ENCODE measurements around the gene GLCCI1. TPM values are rescaled to one million over a fixed set of nuclear protein-coding genes. Genes with fewer than 3 reads are reported as not detected.

The GLCCI1 gene
- total and polyA plus RNA-seq, 2 of the 8 experiments (the other 6 are each of a cell fraction or from before 2014, with no cell fraction given): 12.4 to 27.7 TPM

GRCh38 chr7:7933915-7934526 is 34.6 kb upstream of the GLCCI1 start (continued):
- no peak for TF ChIP-seq HDAC2 (IDR thresholded peaks at IDR 0.05; ENCODE audit: borderline replicate concordance in 1 of 2, low read depth in 2 of 2, low read length in 2 of 2)
- TF ChIP-seq, protein P1, sequence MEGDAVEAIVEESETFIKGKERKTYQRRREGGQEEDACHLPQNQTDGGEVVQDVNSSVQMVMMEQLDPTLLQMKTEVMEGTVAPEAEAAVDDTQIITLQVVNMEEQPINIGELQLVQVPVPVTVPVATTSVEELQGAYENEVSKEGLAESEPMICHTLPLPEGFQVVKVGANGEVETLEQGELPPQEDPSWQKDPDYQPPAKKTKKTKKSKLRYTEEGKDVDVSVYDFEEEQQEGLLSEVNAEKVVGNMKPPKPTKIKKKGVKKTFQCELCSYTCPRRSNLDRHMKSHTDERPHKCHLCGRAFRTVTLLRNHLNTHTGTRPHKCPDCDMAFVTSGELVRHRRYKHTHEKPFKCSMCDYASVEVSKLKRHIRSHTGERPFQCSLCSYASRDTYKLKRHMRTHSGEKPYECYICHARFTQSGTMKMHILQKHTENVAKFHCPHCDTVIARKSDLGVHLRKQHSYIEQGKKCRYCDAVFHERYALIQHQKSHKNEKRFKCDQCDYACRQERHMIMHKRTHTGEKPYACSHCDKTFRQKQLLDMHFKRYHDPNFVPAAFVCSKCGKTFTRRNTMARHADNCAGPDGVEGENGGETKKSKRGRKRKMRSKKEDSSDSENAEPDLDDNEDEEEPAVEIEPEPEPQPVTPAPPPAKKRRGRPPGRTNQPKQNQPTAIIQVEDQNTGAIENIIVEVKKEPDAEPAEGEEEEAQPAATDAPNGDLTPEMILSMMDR (IDR thresholded peaks at IDR 0.05; ENCODE audit: control extremely low read depth in 1 of 3, insufficient read depth in 1 of 3, low read depth in 1 of 3, low read length in 3 of 3): no peak
